ENCODE results near the gene TRIM54.

Gene TRIM54

DNA sequence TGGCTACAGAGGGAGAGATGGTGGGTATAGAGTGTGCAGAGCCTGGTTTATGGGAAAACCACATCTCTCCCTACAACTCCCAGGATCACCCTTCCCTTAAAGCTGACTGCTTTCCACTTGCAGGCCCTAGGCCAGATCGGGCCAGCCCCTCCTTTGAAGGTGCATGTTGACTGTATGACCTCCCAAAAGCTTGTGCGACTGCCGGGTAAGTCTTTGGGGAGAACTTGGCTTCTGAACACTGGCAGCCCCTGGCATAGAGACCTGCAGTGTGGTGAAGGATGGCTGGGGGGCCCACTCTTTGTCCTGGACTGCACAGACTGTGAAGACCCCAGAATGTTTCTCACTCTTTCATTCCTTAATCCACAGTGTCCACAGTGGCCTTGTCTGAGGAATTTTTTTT, 45.6 kb upstream of the TRIM54 start:
- peaks cover 99% of the 10 kb centered on the region; the same call in 1 of the 2 replicates for H3K36me3 ChIP-seq (ENCODE audit: insufficient read depth, low read length)
- no peaks in the 10 kb centered on the region for H4K20me1 ChIP-seq (ENCODE audit: insufficient read depth, low read length, poor library complexity, severe bottlenecking)
- no peak for TF ChIP-seq EZH2phosphoT487 (IDR thresholded peaks at IDR 0.05; ENCODE audit: borderline replicate concordance)
- TF ChIP-seq, protein P1, sequence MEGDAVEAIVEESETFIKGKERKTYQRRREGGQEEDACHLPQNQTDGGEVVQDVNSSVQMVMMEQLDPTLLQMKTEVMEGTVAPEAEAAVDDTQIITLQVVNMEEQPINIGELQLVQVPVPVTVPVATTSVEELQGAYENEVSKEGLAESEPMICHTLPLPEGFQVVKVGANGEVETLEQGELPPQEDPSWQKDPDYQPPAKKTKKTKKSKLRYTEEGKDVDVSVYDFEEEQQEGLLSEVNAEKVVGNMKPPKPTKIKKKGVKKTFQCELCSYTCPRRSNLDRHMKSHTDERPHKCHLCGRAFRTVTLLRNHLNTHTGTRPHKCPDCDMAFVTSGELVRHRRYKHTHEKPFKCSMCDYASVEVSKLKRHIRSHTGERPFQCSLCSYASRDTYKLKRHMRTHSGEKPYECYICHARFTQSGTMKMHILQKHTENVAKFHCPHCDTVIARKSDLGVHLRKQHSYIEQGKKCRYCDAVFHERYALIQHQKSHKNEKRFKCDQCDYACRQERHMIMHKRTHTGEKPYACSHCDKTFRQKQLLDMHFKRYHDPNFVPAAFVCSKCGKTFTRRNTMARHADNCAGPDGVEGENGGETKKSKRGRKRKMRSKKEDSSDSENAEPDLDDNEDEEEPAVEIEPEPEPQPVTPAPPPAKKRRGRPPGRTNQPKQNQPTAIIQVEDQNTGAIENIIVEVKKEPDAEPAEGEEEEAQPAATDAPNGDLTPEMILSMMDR (conservative IDR thresholded peaks at IDR 0.05; ENCODE audit: low read length) = no peak

DNA sequence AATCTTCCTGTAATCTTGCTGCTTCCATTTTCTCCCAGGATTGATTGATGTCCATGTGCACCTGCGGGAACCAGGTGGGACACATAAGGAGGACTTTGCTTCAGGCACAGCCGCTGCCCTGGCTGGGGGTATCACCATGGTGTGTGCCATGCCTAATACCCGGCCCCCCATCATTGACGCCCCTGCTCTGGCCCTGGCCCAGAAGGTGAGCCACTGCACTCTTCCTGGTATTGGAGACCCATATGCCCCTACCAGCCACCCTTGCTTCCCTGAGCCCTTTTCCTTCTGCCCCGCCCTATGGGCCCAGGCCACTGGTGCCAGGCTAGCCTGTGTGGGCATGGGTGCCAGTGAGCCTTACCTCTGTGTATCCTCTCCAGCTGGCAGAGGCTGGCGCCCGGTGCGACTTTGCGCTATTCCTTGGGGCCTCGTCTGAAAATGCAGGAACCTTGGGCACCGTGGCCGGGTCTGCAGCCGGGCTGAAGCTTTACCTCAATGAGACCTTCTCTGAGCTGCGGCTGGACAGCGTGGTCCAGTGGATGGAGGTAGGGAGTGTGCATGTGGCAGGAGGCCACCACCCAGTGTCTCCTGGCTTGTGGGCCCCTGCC, 44.8 kb upstream of the TRIM54 start:
- Histone ChIP-seq H3K27me3 (ENCODE audit: insufficient read depth, low read length, poor library complexity, severe bottlenecking) (no peaks in the 10 kb centered on the region), H3F3A (ENCODE audit: low read depth) (no peaks in the 10 kb centered on the region), H3K79me2 (ENCODE audit: insufficient read depth, low read length) (no peaks in the 10 kb centered on the region), H3K36me3 (ENCODE audit: insufficient read depth, low read length) (peaks cover 99% of the 10 kb centered on the region; the same call in 1 of the 2 replicates), H3K9me3 (ENCODE audit: insufficient read depth, low read depth, low read length) (no peaks in the 10 kb centered on the region), H4K20me1 (ENCODE audit: insufficient read depth, low read length, poor library complexity, severe bottlenecking) (no peaks in the 10 kb centered on the region), H3K4me2 (ENCODE audit: low read depth, low read length, poor library complexity, severe bottlenecking) (no peak overlapping the region), H3K4me1 (ENCODE audit: insufficient read depth, low read length, poor library complexity, severe bottlenecking) (peaks cover 6% of the 10 kb centered on the region), H3K9me2 (replicated peaks; ENCODE audit: low read depth, low read length) (no peaks in the 10 kb centered on the region), H3K4me3 (ENCODE audit: low read length, poor library complexity, severe bottlenecking) (no peak overlapping the region), H2AFZ (ENCODE audit: low read length) (no peak overlapping the region), H3K9ac (ENCODE audit: low read depth, low read length, poor library complexity, severe bottlenecking) (no peak overlapping the region)
- TF ChIP-seq, protein P1 (conservative IDR thresholded peaks at IDR 0.05; ENCODE audit: low read length) = no peak
- TF ChIP-seq EZH2phosphoT487 (IDR thresholded peaks at IDR 0.05; ENCODE audit: borderline replicate concordance) = no peak

More for the DNA sequence above, 45.6 kb upstream of the TRIM54 start:
- no peak overlapping the region for H2AFZ ChIP-seq (ENCODE audit: low read length)
- H3K9me3 ChIP-seq (ENCODE audit: insufficient read depth, low read depth, low read length) = no peaks in the 10 kb centered on the region
- H3K9ac ChIP-seq (ENCODE audit: low read depth, low read length, poor library complexity, severe bottlenecking) = no peak overlapping the region
- no peaks in the 10 kb centered on the region for H3K4me1 ChIP-seq (ENCODE audit: insufficient read depth, low read length, poor library complexity, severe bottlenecking)
- no peaks in the 10 kb centered on the region for H3K9me2 ChIP-seq (replicated peaks; ENCODE audit: low read depth, low read length)
- no peaks in the 10 kb centered on the region for H3K79me2 ChIP-seq (ENCODE audit: insufficient read depth, low read length)
- no peaks in the 10 kb centered on the region for H3F3A ChIP-seq (ENCODE audit: low read depth)
- H3K4me3 ChIP-seq (ENCODE audit: low read length, poor library complexity, severe bottlenecking) = no peak overlapping the region
- H3K4me2 ChIP-seq (ENCODE audit: low read depth, low read length, poor library complexity, severe bottlenecking) = no peak overlapping the region
- H3K27me3 ChIP-seq (ENCODE audit: insufficient read depth, low read length, poor library complexity, severe bottlenecking) = no peaks in the 10 kb centered on the region

DNA sequence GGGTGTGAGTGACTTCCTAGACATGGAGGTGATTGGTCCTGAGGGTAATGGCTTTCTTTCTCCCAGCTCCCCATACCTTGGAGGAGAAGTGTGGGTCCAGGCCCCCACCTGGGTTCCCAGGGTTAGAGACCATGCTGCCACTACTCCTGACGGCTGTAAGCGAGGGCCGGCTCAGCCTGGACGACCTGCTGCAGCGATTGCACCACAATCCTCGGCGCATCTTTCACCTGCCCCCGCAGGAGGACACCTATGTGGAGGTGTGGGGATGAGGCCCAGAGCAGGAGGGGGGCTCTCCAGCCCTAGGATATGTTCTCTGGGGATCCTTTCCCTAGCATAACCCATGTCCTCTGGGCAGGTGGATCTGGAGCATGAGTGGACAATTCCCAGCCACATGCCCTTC, 43.3 kb upstream of the TRIM54 start:
- Histone ChIP-seq H3K36me3 (ENCODE audit: insufficient read depth, low read length) (peaks cover 99% of the 10 kb centered on the region; the same call in 1 of the 2 replicates), H3K9me2 (replicated peaks; ENCODE audit: low read depth, low read length) (no peaks in the 10 kb centered on the region), H3K9me3 (ENCODE audit: insufficient read depth, low read depth, low read length) (no peaks in the 10 kb centered on the region), H3F3A (ENCODE audit: low read depth) (no peaks in the 10 kb centered on the region), H3K9ac (ENCODE audit: low read depth, low read length, poor library complexity, severe bottlenecking) (no peak overlapping the region), H3K4me3 (ENCODE audit: low read length, poor library complexity, severe bottlenecking) (no peak overlapping the region), H3K4me1 (ENCODE audit: insufficient read depth, low read length, poor library complexity, severe bottlenecking) (peaks cover 8% of the 10 kb centered on the region), H3K4me2 (ENCODE audit: low read depth, low read length, poor library complexity, severe bottlenecking) (no peak overlapping the region), H2AFZ (ENCODE audit: low read length) (no peak overlapping the region), H3K79me2 (ENCODE audit: insufficient read depth, low read length) (no peaks in the 10 kb centered on the region), H4K20me1 (ENCODE audit: insufficient read depth, low read length, poor library complexity, severe bottlenecking) (no peaks in the 10 kb centered on the region), H3K27me3 (ENCODE audit: insufficient read depth, low read length, poor library complexity, severe bottlenecking) (no peaks in the 10 kb centered on the region)
- TF ChIP-seq, protein P1 (conservative IDR thresholded peaks at IDR 0.05; ENCODE audit: low read length) = no peak
- TF ChIP-seq EZH2phosphoT487 (IDR thresholded peaks at IDR 0.05; ENCODE audit: borderline replicate concordance) = no peak
